Measurements from ENCODE around the gene SLC6A19. TPM values are rescaled to one million over a fixed set of nuclear protein-coding genes. Genes with fewer than 3 reads are reported as not detected.

SLC6A19 gene
- total and polyA plus RNA-seq, 9 of the 15 experiments (the other 6 are each of a cell fraction or from before 2014, with no cell fraction given): 0.03 to 1.6 (median 0.59) TPM

DNA sequence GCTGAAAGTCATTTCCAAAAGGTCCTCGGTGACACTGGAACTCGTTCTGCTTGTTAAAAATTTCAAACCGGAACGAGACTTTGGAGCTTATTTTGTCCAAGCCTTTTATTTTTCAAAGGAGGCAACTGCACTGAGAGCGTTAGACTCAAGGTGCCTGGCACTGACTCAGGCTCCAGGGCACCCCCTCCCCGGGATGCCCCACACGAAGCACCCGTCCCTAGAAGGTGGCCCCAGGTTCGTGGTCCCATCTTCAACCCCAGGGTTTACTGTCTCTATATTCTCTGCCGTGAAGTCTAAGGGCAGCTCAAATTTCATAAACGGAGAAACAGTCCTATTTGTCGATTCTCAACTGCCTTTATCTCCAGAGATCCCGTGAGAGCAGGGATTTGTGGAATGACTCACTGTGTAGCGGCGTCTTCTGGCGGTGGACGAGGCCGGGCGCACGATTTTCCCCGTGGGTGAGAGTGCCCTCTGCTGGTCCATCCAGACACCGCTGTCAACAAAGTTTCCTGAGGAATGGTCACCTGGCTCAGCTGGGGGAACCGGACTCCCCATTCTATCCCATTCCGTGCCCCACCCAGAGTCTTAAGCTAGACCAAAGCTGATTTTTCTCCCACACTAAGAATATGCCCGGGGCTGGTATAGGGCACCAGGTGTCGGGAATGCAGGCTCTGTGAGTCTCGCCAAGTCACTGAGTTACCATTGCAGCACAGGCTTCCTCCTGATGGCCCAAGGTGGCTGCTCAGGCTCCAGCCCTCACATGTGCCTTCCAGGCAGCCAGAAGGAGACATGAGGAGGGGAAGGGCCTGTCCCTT is 27.1 kb upstream of the SLC6A19 start (continued):
- TF ChIP-seq PRPF4 (IDR thresholded peaks at IDR 0.05; ENCODE audit: insufficient read depth, low read depth, low read length, poor library complexity, severe bottlenecking) (no peak), ILK (tag; IDR thresholded peaks at IDR 0.05; ENCODE audit: borderline replicate concordance, low read depth) (no peak), SREBF2 (CRISPR knock-in tag; IDR thresholded peaks at IDR 0.05) (no peak), MEF2D (tag; conservative IDR thresholded peaks at IDR 0.05; ENCODE audit: low read depth) (no peak), RBM34 (IDR thresholded peaks at IDR 0.05; ENCODE audit: borderline replicate concordance, insufficient read depth, low read length) (no peak), CAMTA2 (CRISPR knock-in tag; conservative IDR thresholded peaks at IDR 0.05) (no peak), BCL6 (CRISPR knock-in tag; IDR thresholded peaks at IDR 0.05) (no peak), NRF1 (conservative IDR thresholded peaks at IDR 0.05 in 1 of 2, IDR thresholded peaks at IDR 0.05 in 1 of 2) (peak; percentile 21 to 34; a peak in 3 of 4 replicates), HDAC1 (IDR thresholded peaks at IDR 0.05) (peak in 1 of 2 experiments; percentile 52; a peak in 1 of 4 replicates), HDGF (IDR thresholded peaks at IDR 0.05) (no peak), PURB (CRISPR knock-in tag; IDR thresholded peaks at IDR 0.05; ENCODE audit: low read depth) (no peak), STAT5B (CRISPR knock-in tag; IDR thresholded peaks at IDR 0.05) (no peak), MTF1 (CRISPR knock-in tag; IDR thresholded peaks at IDR 0.05; ENCODE audit: borderline replicate concordance) (no peak), MED1 (CRISPR knock-in tag; IDR thresholded peaks at IDR 0.05; ENCODE audit: borderline replicate concordance) (no peak), BRCA1 (IDR thresholded peaks at IDR 0.05) (no peak), BRCA1 (CRISPR knock-in tag; IDR thresholded peaks at IDR 0.05) (no peak), ZNF311 (CRISPR knock-in tag; IDR thresholded peaks at IDR 0.05) (no peak), KLF1 (tag; IDR thresholded peaks at IDR 0.05) (no peak)
- TF ChIP-seq, protein P1, sequence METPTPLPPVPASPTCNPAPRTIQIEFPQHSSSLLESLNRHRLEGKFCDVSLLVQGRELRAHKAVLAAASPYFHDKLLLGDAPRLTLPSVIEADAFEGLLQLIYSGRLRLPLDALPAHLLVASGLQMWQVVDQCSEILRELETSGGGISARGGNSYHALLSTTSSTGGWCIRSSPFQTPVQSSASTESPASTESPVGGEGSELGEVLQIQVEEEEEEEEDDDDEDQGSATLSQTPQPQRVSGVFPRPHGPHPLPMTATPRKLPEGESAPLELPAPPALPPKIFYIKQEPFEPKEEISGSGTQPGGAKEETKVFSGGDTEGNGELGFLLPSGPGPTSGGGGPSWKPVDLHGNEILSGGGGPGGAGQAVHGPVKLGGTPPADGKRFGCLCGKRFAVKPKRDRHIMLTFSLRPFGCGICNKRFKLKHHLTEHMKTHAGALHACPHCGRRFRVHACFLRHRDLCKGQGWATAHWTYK (CRISPR knock-in tag; IDR thresholded peaks at IDR 0.05): no peak
- TF ChIP-seq, protein P2, sequence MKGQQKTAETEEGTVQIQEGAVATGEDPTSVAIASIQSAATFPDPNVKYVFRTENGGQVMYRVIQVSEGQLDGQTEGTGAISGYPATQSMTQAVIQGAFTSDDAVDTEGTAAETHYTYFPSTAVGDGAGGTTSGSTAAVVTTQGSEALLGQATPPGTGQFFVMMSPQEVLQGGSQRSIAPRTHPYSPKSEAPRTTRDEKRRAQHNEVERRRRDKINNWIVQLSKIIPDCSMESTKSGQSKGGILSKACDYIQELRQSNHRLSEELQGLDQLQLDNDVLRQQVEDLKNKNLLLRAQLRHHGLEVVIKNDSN (CRISPR knock-in tag; IDR thresholded peaks at IDR 0.05): no peak
- TF ChIP-seq, protein P3, sequence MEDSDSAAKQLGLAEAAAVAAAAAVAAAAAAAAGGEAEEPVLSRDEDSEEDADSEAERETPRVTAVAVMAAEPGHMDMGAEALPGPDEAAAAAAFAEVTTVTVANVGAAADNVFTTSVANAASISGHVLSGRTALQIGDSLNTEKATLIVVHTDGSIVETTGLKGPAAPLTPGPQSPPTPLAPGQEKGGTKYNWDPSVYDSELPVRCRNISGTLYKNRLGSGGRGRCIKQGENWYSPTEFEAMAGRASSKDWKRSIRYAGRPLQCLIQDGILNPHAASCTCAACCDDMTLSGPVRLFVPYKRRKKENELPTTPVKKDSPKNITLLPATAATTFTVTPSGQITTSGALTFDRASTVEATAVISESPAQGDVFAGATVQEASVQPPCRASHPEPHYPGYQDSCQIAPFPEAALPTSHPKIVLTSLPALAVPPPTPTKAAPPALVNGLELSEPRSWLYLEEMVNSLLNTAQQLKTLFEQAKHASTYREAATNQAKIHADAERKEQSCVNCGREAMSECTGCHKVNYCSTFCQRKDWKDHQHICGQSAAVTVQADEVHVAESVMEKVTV (CRISPR knock-in tag; IDR thresholded peaks at IDR 0.05): peak; percentile 76
- TF ChIP-seq, protein P4, sequence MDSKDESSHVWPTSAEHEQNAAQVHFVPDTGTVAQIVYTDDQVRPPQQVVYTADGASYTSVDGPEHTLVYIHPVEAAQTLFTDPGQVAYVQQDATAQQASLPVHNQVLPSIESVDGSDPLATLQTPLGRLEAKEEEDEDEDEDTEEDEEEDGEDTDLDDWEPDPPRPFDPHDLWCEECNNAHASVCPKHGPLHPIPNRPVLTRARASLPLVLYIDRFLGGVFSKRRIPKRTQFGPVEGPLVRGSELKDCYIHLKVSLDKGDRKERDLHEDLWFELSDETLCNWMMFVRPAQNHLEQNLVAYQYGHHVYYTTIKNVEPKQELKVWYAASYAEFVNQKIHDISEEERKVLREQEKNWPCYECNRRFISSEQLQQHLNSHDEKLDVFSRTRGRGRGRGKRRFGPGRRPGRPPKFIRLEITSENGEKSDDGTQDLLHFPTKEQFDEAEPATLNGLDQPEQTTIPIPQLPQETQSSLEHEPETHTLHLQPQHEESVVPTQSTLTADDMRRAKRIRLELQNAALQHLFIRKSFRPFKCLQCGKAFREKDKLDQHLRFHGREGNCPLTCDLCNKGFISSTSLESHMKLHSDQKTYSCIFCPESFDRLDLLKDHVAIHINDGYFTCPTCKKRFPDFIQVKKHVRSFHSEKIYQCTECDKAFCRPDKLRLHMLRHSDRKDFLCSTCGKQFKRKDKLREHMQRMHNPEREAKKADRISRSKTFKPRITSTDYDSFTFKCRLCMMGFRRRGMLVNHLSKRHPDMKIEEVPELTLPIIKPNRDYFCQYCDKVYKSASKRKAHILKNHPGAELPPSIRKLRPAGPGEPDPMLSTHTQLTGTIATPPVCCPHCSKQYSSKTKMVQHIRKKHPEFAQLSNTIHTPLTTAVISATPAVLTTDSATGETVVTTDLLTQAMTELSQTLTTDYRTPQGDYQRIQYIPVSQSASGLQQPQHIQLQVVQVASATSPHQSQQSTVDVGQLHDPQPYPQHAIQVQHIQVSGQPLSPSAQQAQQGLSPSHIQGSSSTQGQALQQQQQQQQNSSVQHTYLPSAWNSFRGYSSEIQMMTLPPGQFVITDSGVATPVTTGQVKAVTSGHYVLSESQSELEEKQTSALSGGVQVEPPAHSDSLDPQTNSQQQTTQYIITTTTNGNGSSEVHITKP (IDR thresholded peaks at IDR 0.05; ENCODE audit: partially characterized antibody): peak; percentile 39

All from K562 (cell line).